Measurements from ENCODE around the gene NEO1.

The NEO1 gene

DNA sequence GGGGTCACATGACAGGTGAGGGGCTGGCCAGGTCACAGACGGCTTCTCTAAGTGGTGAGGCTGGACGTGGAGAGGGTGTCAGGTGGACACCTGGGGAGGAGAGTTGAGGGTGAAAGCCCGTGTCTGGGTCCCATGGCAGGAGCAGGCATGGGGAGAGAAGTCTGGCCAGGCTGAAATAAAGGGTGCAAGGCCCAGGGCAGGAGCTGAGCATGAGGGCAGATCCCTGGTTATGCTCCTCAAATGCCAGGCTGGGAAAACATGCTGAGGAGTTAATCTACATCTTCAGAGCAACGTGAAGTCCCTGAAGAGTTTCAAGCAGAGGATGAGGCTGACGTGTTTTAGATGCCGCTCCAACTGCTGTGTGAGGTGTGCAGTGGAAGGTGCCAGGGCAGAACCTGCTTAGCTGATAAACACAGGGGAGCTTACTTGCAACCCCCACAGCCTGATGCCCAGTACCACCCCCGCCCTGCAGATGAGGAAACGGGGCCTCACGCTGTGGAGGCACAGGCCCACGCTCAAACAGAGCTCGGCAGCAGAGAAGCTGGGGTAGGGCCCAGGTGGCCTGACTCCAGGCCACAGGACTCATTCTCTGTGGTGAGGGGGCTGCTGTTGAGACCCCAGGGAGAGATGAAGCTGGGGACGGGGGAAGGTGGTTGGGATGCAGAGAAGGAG is 276.0 kb downstream of the NEO1 start:
- Histone ChIP-seq H3K27ac (ENCODE audit: low read depth, low read length, poor library complexity, severe bottlenecking) (no peak overlapping the region), H3K4me3 (ENCODE audit: low read depth, low read length, poor library complexity, severe bottlenecking) (no peak overlapping the region), H3K79me2 (ENCODE audit: insufficient read depth, low read length) (no peaks in the 10 kb centered on the region), H3K9me3 (ENCODE audit: low read length) (no peaks in the 10 kb centered on the region), H2AFZ (ENCODE audit: low read length) (no peak overlapping the region), H4K20me1 (ENCODE audit: insufficient read depth, low read length) (no peaks in the 10 kb centered on the region), H3K9me2 (ENCODE audit: low read depth, low read length) (no peaks in the 10 kb centered on the region), H3K4me2 (ENCODE audit: low read length) (no peak overlapping the region), H3K9ac (ENCODE audit: low read length) (no peak overlapping the region), H3F3A (ENCODE audit: insufficient read depth, low read length) (no peaks in the 10 kb centered on the region), H3K27me3 (ENCODE audit: insufficient read depth, low read length) (0 out of 2 replicates have a peak, but pooled peaks cover 3% of the 10 kb centered on the region), H3K36me3 (ENCODE audit: insufficient read depth, low read length) (no peaks in the 10 kb centered on the region), H3K4me1 (ENCODE audit: insufficient read depth, low read length, severe bottlenecking) (no peaks in the 10 kb centered on the region)
- TF ChIP-seq, protein P1, sequence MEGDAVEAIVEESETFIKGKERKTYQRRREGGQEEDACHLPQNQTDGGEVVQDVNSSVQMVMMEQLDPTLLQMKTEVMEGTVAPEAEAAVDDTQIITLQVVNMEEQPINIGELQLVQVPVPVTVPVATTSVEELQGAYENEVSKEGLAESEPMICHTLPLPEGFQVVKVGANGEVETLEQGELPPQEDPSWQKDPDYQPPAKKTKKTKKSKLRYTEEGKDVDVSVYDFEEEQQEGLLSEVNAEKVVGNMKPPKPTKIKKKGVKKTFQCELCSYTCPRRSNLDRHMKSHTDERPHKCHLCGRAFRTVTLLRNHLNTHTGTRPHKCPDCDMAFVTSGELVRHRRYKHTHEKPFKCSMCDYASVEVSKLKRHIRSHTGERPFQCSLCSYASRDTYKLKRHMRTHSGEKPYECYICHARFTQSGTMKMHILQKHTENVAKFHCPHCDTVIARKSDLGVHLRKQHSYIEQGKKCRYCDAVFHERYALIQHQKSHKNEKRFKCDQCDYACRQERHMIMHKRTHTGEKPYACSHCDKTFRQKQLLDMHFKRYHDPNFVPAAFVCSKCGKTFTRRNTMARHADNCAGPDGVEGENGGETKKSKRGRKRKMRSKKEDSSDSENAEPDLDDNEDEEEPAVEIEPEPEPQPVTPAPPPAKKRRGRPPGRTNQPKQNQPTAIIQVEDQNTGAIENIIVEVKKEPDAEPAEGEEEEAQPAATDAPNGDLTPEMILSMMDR (IDR thresholded peaks at IDR 0.05; ENCODE audit: low read length) = no peak
- TF ChIP-seq EZH2 (IDR thresholded peaks at IDR 0.05; ENCODE audit: borderline replicate concordance, low read length) = no peak

DNA sequence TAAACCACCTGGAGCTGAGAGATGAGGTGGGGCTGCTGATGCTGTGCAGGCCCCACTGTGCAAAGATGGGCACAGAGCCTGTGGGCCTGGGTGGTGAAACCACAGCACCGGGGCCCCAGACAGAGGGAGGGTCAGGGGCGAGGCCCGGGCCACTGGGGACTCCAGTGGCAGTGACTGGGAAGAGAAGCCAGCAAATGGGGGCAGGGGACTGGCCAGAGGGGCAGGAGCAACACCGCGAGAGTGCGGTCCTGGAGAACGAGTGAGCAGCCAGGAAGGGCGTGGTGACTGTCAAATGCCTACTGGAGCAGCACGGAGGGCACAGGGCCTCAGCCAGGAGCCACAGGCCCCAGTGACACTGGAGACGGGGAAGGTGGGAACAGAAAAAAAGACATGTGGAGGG is 276.7 kb downstream of the NEO1 start:
- TF ChIP-seq EZH2 (IDR thresholded peaks at IDR 0.05; ENCODE audit: borderline replicate concordance, low read length) = no peak
- TF ChIP-seq, protein P1 (IDR thresholded peaks at IDR 0.05; ENCODE audit: low read length) = no peak
- Histone ChIP-seq H3K27ac (ENCODE audit: low read depth, low read length, poor library complexity, severe bottlenecking) (no peak overlapping the region), H3K9me3 (ENCODE audit: low read length) (no peaks in the 10 kb centered on the region), H3K4me2 (ENCODE audit: low read length) (no peak overlapping the region), H3K4me1 (ENCODE audit: insufficient read depth, low read length, severe bottlenecking) (no peaks in the 10 kb centered on the region), H3K79me2 (ENCODE audit: insufficient read depth, low read length) (no peaks in the 10 kb centered on the region), H3K27me3 (ENCODE audit: insufficient read depth, low read length) (0 out of 2 replicates have a peak, but pooled peaks cover 3% of the 10 kb centered on the region), H3K4me3 (ENCODE audit: low read depth, low read length, poor library complexity, severe bottlenecking) (no peak overlapping the region), H4K20me1 (ENCODE audit: insufficient read depth, low read length) (no peaks in the 10 kb centered on the region), H3K9ac (ENCODE audit: low read length) (no peak overlapping the region), H3F3A (ENCODE audit: insufficient read depth, low read length) (no peaks in the 10 kb centered on the region), H3K9me2 (ENCODE audit: low read depth, low read length) (no peaks in the 10 kb centered on the region), H3K36me3 (ENCODE audit: insufficient read depth, low read length) (no peaks in the 10 kb centered on the region), H2AFZ (ENCODE audit: low read length) (no peak overlapping the region)

DNA sequence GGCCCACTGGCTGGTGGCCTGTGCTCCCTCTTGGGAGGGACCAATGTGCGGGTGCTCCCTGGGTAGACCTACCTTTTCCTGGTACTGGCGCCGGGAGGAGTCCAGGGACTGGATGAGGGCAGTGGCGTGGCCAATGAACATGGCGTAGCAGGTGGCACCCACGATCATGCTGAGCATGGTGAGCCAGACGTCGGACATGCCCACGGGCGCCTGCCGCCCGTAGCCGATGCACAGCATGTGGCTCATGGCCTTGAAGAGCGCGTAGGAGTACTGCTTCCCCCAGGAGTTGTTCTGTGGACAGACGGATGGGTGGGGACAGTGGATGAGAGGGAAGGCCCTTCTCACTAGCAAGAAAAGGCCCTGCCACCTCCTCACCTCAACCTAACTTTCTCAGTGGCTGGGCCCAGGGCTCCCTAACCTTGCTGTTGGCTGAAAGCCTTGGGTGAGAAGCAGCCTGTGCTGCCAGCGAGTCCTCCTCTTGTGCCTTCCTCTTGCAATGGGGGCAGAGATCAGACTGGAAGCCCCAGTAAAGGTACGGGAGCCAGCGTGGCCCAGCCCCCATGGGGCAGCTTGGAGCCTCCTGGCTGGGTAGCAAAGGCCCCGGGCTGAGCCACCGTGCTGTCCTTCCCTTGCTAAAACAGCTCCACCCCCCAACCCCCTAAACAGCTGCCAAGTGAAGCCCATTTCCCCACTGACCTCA is 277.4 kb downstream of the NEO1 start:
- H4K20me1 ChIP-seq (ENCODE audit: insufficient read depth, low read length) = no peaks in the 10 kb centered on the region
- H3F3A ChIP-seq (ENCODE audit: insufficient read depth, low read length) = no peaks in the 10 kb centered on the region
- H3K9me2 ChIP-seq (ENCODE audit: low read depth, low read length) = no peaks in the 10 kb centered on the region
- no peak overlapping the region for H3K9ac ChIP-seq (ENCODE audit: low read length)
- no peaks in the 10 kb centered on the region for H3K9me3 ChIP-seq (ENCODE audit: low read length)
- no peak for TF ChIP-seq EZH2 (IDR thresholded peaks at IDR 0.05; ENCODE audit: borderline replicate concordance, low read length)
- TF ChIP-seq, protein P1 (IDR thresholded peaks at IDR 0.05; ENCODE audit: low read length) = no peak
- H2AFZ ChIP-seq (ENCODE audit: low read length) = no peak overlapping the region
- H3K27ac ChIP-seq (ENCODE audit: low read depth, low read length, poor library complexity, severe bottlenecking) = no peak overlapping the region
- no peaks in the 10 kb centered on the region for H3K36me3 ChIP-seq (ENCODE audit: insufficient read depth, low read length)
- H3K79me2 ChIP-seq (ENCODE audit: insufficient read depth, low read length) = no peaks in the 10 kb centered on the region
- no peaks in the 10 kb centered on the region for H3K4me1 ChIP-seq (ENCODE audit: insufficient read depth, low read length, severe bottlenecking)
- H3K4me3 ChIP-seq (ENCODE audit: low read depth, low read length, poor library complexity, severe bottlenecking) = no peak overlapping the region
- H3K4me2 ChIP-seq (ENCODE audit: low read length) = no peak overlapping the region
- H3K27me3 ChIP-seq (ENCODE audit: insufficient read depth, low read length) = 0 out of 2 replicates have a peak, but pooled peaks cover 3% of the 10 kb centered on the region

All from OCI-LY1 (cell line).